ENCODE results near the gene CD44.

DNA sequence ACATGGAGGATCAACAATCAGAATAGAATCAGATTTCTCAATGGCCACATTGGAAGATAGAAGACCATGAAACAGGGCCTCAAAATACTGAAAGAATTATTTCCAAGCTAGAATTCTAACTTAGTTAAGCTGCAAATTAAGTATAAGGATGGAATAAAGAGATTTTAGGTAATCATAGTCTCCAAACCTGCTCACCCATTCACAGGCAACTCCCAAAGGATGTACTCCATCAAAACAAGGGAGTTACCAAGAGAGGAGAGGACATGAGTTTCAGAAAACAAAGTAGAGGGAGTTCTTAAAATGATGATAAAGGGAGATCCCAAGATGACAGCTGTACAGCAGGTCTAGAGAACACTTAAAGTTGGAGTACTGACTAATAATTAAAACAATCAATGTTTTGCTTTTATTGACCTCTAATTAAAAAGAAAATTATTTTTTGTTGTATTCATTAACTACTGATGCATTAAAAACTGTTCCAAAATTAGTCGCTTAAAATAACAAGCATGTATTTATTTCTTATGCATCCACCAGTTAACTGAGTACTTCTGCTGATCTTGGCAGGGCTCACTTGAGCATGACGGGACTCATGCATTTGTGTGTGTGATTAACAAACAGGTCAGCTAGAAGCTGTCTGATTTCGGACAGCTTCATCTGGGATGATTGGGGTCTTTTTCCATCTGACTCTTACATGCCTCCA is 95.6 kb downstream of the CD44 start:
- TF ChIP-seq EGR1 (IDR thresholded peaks at IDR 0.05; ENCODE audit: borderline replicate concordance in 1 of 2, low read depth in 2 of 2, low read length in 2 of 2) (no peak), NFIC (IDR thresholded peaks at IDR 0.05; ENCODE audit: low read depth, low read length) (no peak)
- TF ChIP-seq, protein P1, sequence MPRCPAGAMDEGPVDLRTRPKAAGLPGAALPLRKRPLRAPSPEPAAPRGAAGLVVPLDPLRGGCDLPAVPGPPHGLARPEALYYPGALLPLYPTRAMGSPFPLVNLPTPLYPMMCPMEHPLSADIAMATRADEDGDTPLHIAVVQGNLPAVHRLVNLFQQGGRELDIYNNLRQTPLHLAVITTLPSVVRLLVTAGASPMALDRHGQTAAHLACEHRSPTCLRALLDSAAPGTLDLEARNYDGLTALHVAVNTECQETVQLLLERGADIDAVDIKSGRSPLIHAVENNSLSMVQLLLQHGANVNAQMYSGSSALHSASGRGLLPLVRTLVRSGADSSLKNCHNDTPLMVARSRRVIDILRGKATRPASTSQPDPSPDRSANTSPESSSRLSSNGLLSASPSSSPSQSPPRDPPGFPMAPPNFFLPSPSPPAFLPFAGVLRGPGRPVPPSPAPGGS (IDR thresholded peaks at IDR 0.05; ENCODE audit: borderline replicate concordance, insufficient read depth, low read depth, low read length, poor library complexity, severe bottlenecking), result no peak

All from GM12878 (cell line).